HG03571 (cell line): Measurements from ENCODE around the gene MEIOSIN.
"Not testable (repeated sequence)": the region's sequence is repeated elsewhere in the genome, so short reads cannot be mapped to it uniquely, and the experiment has no call there.

ENCODE experiments used
- ATAC-seq: cut with Tn5 transposase; IDR thresholded peaks from one replicate; pipeline ENCODE4 v1.9.1; 2021; ENCODE audit not compliant: unreplicated experiment

Gene MEIOSIN

GRCh38 chr19:45733160-45733810, at the start of gene MEIOSIN:
Gene MEIOSIN (plus strand): TSS chr19:45733439. CDS start chr19:45735377, 1,938 bp downstream.
- no peak for ATAC-seq

- ATAC-seq, result not testable (repeated sequence)
Observed at GRCh38 chr19:45685045-45685444, 48.2 kb upstream of the MEIOSIN start.

GRCh38 chr19:45687599-45687998, 45.6 kb upstream of the MEIOSIN start:
- no peak for ATAC-seq

GRCh38 chr19:45691516-45692186, 41.6 kb upstream of the MEIOSIN start, which contains the start of gene SNRPD2:
Gene SNRPD2 (minus strand): TSS chr19:45691953. CDS start chr19:45691888, 65 bp downstream.
- ATAC-seq, result peak; percentile 38

- ATAC-seq, result peak; percentile 87
Observed at GRCh38 chr19:45692187-45693105, 40.8 kb upstream of the MEIOSIN start, which contains the start of gene QPCTL. Gene QPCTL (plus strand): TSS chr19:45692666. CDS start chr19:45692704, 38 bp downstream.

- ATAC-seq, result no peak
Observed at GRCh38 chr19:45693106-45693788, 40.0 kb upstream of the MEIOSIN start.

- no peak for ATAC-seq
Observed at GRCh38 chr19:45701676-45702075, 31.6 kb upstream of the MEIOSIN start.

GRCh38 chr19:45705115-45705514, 28.1 kb upstream of the MEIOSIN start:
- ATAC-seq, result no peak

GRCh38 chr19:45705710-45706415, 27.4 kb upstream of the MEIOSIN start:
- ATAC-seq, result no peak

GRCh38 chr19:45710356-45711130, 22.7 kb upstream of the MEIOSIN start:
- no peak for ATAC-seq

GRCh38 chr19:45711851-45712698, 21.2 kb upstream of the MEIOSIN start:
- ATAC-seq, result no peak

- ATAC-seq, result no peak
Observed at GRCh38 chr19:45712699-45713067, 20.6 kb upstream of the MEIOSIN start.

GRCh38 chr19:45713141-45713540, 20.1 kb upstream of the MEIOSIN start:
- no peak for ATAC-seq

- ATAC-seq, result no peak
Observed at GRCh38 chr19:45715139-45715538, 18.1 kb upstream of the MEIOSIN start.

- ATAC-seq, result no peak
Observed at GRCh38 chr19:45716359-45717130, 16.7 kb upstream of the MEIOSIN start.

- peak; percentile 87 for ATAC-seq
Observed at GRCh38 chr19:45717131-45717982, 15.9 kb upstream of the MEIOSIN start.
